OCI-LY3 (cell line): ENCODE data around the gene CACNA1F.

Experiments used
- EZH2phosphoT487 ChIP-seq: fragments of 200-600 bp; shearing (Covaris generic); IDR thresholded peaks from 2 replicates; pipeline ENCODE4 v1.6.1; 2018; ENCODE audit warnings: antibody characterized with exemption, mixed run types, low read depth
- TF ChIP-seq, protein P1 (sequence below): fragments of 200-600, 300-600 bp; sonication (generic); IDR thresholded peaks from 2 replicates; pipeline ENCODE4 v1.5.1; 2014; ENCODE audit warnings: antibody characterized with exemption, low read length, low read depth

DNA sequence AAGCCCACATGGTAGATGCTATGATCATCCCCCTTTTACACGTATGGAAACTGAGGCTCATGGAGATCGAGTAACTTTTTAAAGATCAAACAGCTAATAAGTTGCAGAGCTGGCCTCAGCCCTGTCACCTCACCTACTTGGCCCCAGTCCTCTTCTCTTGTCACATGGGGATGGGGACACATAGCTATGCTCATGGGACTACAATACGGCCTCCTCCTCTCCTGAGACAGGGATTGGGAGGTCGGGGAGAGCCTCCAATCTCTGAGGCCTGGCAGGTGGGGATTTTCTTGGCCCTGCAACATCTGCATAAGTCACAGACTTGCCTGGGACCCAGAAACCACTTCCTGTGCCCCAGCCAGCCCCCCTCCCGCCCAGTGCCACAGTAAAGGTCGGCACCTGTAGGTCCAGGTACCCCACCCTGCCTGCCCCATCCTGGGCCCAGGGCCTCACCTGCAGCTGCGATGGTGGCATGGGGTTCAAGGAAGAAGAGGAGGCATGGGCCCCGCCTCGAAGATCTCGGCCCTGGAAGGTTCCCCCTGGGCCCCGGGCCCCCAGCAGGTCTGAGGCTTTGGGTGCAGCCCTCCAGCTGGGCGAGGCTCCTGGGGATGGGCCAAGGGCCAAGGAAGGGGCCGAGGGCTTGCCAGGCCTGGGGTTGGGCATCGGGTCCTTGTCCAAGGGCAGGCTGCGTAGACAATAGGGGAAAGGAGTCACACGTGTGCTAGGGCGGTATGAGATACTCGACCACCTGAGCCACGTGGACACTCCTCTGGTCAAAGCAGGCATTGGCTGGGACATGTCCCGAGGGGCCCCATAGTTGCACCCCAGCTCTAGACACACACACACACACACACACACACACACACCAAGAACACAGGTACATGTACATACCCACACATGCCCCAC is 25.0 kb upstream of the CACNA1F start:
- TF ChIP-seq, protein P1, sequence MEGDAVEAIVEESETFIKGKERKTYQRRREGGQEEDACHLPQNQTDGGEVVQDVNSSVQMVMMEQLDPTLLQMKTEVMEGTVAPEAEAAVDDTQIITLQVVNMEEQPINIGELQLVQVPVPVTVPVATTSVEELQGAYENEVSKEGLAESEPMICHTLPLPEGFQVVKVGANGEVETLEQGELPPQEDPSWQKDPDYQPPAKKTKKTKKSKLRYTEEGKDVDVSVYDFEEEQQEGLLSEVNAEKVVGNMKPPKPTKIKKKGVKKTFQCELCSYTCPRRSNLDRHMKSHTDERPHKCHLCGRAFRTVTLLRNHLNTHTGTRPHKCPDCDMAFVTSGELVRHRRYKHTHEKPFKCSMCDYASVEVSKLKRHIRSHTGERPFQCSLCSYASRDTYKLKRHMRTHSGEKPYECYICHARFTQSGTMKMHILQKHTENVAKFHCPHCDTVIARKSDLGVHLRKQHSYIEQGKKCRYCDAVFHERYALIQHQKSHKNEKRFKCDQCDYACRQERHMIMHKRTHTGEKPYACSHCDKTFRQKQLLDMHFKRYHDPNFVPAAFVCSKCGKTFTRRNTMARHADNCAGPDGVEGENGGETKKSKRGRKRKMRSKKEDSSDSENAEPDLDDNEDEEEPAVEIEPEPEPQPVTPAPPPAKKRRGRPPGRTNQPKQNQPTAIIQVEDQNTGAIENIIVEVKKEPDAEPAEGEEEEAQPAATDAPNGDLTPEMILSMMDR, result no peak
- TF ChIP-seq EZH2phosphoT487, result no peak
